Caco-2 (cell line): ENCODE data around the gene PIP5KL1. TPM values are rescaled to one million over a fixed set of nuclear protein-coding genes. Genes with fewer than 3 reads are reported as not detected.
A peak's percentile ranks its signal among the peaks of the same experiment; 100 is the strongest.

Experiments
- BruUV-seq: library from RNA; stranded (reverse); fragments of 400-500 nt; replicated peaks from 2 replicates; lab custom pipeline; 2021; lab: Mats Ljungman, UMichigan
- CTCF ChIA-PET: fragments of 300-600 bp; sonication (Branson Sonifier 250); formaldehyde crosslinking; loops from one replicate; lab custom pipeline; 2022; ENCODE audit warnings: antibody characterized with exemption; lab: Charles Lee
- POLR2A ChIA-PET: fragments of 300-600 bp; sonication (Branson Sonifier 250); formaldehyde crosslinking; loops from one replicate; lab custom pipeline; 2022; ENCODE audit warnings: antibody characterized with exemption; lab: Charles Lee
- DNase-seq, 2 experiments: peaks; one replicate each; pipeline versions ENCODE4 v3.0.0 to v3.0.0-alpha.2; 2020 to 2022
- H3K27me3 ChIP-seq: replicated peaks from 2 replicates; pipeline ENCODE4 v1.6.0; 2011; ENCODE audit warnings: low read length; ENCODE audit not compliant: control insufficient read depth, insufficient read depth
- H3K36me3 ChIP-seq: 2 replicates; pipeline ENCODE4 v1.5.1; 2011; ENCODE audit warnings: low read length; ENCODE audit not compliant: control insufficient read depth, insufficient read depth
- H3K4me1 ChIP-seq: fragments of 250-450 bp; sonication (Bioruptor Pico); 2 replicates; pipeline ENCODE4 v1.5.1; 2020; ENCODE audit warnings: mild to moderate bottlenecking
- H3K4me3 ChIP-seq: 2 replicates; pipeline ENCODE4 v1.5.1; 2011; ENCODE audit warnings: low read depth, mild to moderate bottlenecking, control low read depth, low read length
- H3K9me3 ChIP-seq: fragments of 250-450 bp; sonication (Bioruptor Pico); 2 replicates; pipeline ENCODE4 v1.5.1; 2020; ENCODE audit warnings: mild to moderate bottlenecking, moderate library complexity
- H3K27ac Mint-ChIP-seq: one replicate; pipeline ENCODE4 v1.8.0; 2022; ENCODE audit warnings: mixed read lengths; ENCODE audit not compliant: unreplicated experiment
- H3K27me3 Mint-ChIP-seq: one replicate; pipeline ENCODE4 v1.8.0; 2022; ENCODE audit warnings: mixed read lengths; ENCODE audit not compliant: insufficient read depth, unreplicated experiment
- H3K36me3 Mint-ChIP-seq: one replicate; pipeline ENCODE4 v1.8.0; 2022; ENCODE audit warnings: mild to moderate bottlenecking, mixed read lengths; ENCODE audit not compliant: insufficient read depth, unreplicated experiment
- H3K4me1 Mint-ChIP-seq: one replicate; pipeline ENCODE4 v1.8.0; 2022; ENCODE audit warnings: low read depth, mixed read lengths; ENCODE audit not compliant: unreplicated experiment
- H3K4me3 Mint-ChIP-seq: one replicate; pipeline ENCODE4 v1.8.0; 2022; ENCODE audit warnings: mild to moderate bottlenecking, moderate library complexity, mixed read lengths; ENCODE audit not compliant: unreplicated experiment
- H3K9me3 Mint-ChIP-seq: one replicate; pipeline ENCODE4 v1.8.0; 2022; ENCODE audit warnings: mixed read lengths; ENCODE audit not compliant: unreplicated experiment
- CTCF ChIP-seq, 2 experiments: fragments of 200-600 bp in 1 of 2; IDR thresholded peaks; 1 replicate in 1 of 2; 2 replicates in 1 of 2; pipeline versions ENCODE4 v1.5.1 to v1.8.0; 2011 to 2022; ENCODE audit warnings: antibody characterized with exemption in 1 of 2, control low read depth in 1 of 2, inconsistent platforms in 1 of 2, low read depth in 1 of 2, low read length in 1 of 2, mild to moderate bottlenecking in 1 of 2, moderate library complexity in 1 of 2; ENCODE audit not compliant: insufficient read depth in 1 of 2, severe bottlenecking in 1 of 2, unreplicated experiment in 1 of 2
- intact Hi-C: fragments of 100-400 bp; cut with micrococcal nuclease; formaldehyde crosslinking; loops from one replicate; pipeline ENCODE4 v1.10.0; 2022; ENCODE audit not compliant: unreplicated experiment
- total RNA-seq: library from RNA; stranded (reverse); gene quantifications from 2 replicates; pipeline ENCODE4 v1.2.3, GENCODE V29; 2022

Gene PIP5KL1
- total RNA-seq, 1 experiment from 2014 or later: 2.3 TPM

GRCh38 chr9:127967151-127967809 is 36.7 kb upstream of the PIP5KL1 start:
- Histone ChIP-seq H3K4me1 (peaks cover 37% of the 10 kb centered on the region), H3K9me3 (no peaks in the 10 kb centered on the region), H3K27me3 (no peaks in the 10 kb centered on the region), H3K4me3 (no peak overlapping the region), H3K36me3 (no peaks in the 10 kb centered on the region)
- intact Hi-C loops: no loop called here
- no peak for TF ChIP-seq CTCF (IDR thresholded peaks at IDR 0.05; ENCODE audit: insufficient read depth in 1 of 2, low read depth in 1 of 2, low read length in 1 of 2, severe bottlenecking in 1 of 2, unreplicated experiment in 1 of 2)
- peaks cover 24% of the 10 kb centered on the region for H3K36me3 Mint-ChIP-seq
- H3K9me3 Mint-ChIP-seq: no peaks in the 10 kb centered on the region
- H3K4me1 Mint-ChIP-seq: peaks cover 17% of the 10 kb centered on the region
- no peak overlapping the region for H3K4me3 Mint-ChIP-seq
- POLR2A ChIA-PET: no interaction called here
- H3K27ac Mint-ChIP-seq: no peak overlapping the region
- DNase-seq: no peak
- no TSS peak for BruUV-seq
- no peaks in the 10 kb centered on the region for H3K27me3 Mint-ChIP-seq
- CTCF ChIA-PET: interaction anchor here (0.6 to 0.7 kb wide), 2 partner anchors 12 to 22 kb away, joined by 3 to 4 read pairs; no protein-coding TSS in a partner anchor

DNA sequence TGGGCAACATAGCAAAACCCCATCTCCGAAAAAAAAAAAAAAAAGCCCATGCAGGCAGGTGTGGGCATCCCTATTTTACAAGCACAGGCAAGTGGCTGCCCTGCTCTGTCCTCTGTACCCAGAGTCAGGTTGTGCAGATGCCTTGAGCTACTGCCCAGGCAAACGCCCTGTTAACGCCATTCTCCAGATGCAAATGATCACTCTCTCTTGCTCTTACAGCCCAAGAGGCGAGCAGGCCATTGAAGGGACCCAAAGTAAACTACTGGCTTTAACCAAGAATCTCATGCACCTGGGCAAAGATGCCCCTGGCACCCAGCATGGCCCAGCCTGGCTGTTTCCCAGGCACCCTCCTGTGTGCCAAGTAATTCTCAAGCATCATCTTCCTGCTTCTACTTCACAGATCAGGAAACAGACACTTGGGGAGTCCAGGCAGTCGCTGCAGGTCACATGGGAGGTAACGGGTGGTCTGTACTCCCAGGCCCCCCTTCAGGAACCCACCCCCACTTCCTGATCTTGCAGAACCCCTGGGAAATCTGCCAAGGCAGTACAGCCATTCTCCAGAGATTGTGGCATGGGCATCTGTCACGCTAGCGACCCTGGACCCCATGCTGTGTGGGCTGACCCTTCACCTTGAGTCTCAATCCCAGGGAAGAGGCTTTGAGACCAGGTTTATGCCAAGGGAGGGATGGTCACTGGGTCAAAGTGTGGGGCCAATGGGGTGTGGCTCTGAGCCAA is 36.0 kb upstream of the PIP5KL1 start:
- DNase-seq: no peak
- TF ChIP-seq CTCF (IDR thresholded peaks at IDR 0.05; ENCODE audit: insufficient read depth in 1 of 2, low read depth in 1 of 2, low read length in 1 of 2, severe bottlenecking in 1 of 2, unreplicated experiment in 1 of 2): no peak
- H3K36me3 Mint-ChIP-seq: peaks cover 29% of the 10 kb centered on the region
- Histone ChIP-seq H3K4me3 (no peak overlapping the region), H3K9me3 (no peaks in the 10 kb centered on the region), H3K36me3 (no peaks in the 10 kb centered on the region), H3K4me1 (peaks cover 30% of the 10 kb centered on the region), H3K27me3 (no peaks in the 10 kb centered on the region)
- H3K9me3 Mint-ChIP-seq: no peaks in the 10 kb centered on the region
- ChIA-PET POLR2A (no interaction called here), CTCF (interaction anchor here (0.8 kb wide), 1 partner anchor 12 kb away, joined by 3 read pairs; no protein-coding TSS in a partner anchor)
- H3K27ac Mint-ChIP-seq: peak overlapping the region; percentile 98
- no TSS peak for BruUV-seq
- H3K4me3 Mint-ChIP-seq: no peak overlapping the region
- intact Hi-C loops: no loop called here
- H3K4me1 Mint-ChIP-seq: peaks cover 10% of the 10 kb centered on the region
- no peaks in the 10 kb centered on the region for H3K27me3 Mint-ChIP-seq

DNA sequence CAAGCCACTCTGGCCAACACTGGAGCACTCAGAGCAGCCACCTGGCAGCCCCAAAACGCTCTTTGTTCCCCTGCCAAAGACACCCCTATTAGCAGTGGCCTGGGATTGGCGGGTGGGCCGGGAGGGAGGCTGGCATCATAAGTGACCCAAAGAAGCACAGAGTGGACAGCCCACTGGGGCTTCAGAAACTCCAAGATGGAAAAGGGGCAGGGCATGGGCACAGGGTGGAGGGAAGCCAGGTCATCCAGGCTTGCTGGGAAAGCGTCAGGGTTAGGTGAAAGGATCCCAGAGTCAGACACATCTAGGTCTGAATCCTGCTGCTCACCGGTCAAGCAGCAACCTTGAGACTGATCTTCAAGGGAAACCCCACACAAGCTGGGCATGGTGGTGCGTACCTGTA is 35.4 kb upstream of the PIP5KL1 start:
- peak overlapping the region; percentile 98 for H3K27ac Mint-ChIP-seq
- no peak for DNase-seq
- no TSS peak for BruUV-seq

More for the DNA sequence above, 35.4 kb upstream of the PIP5KL1 start:
- intact Hi-C loops: loop anchor here (1.0 kb wide), 1 partner anchor 12 kb away; no protein-coding TSS in a partner anchor
- H3K4me3 Mint-ChIP-seq: no peak overlapping the region
- H3K36me3 Mint-ChIP-seq: peaks cover 33% of the 10 kb centered on the region
- POLR2A ChIA-PET: no interaction called here
- Histone ChIP-seq H3K4me3 (no peak overlapping the region), H3K36me3 (no peaks in the 10 kb centered on the region), H3K4me1 (peaks cover 30% of the 10 kb centered on the region), H3K27me3 (no peaks in the 10 kb centered on the region), H3K9me3 (no peaks in the 10 kb centered on the region)
- no peaks in the 10 kb centered on the region for H3K9me3 Mint-ChIP-seq
- H3K27me3 Mint-ChIP-seq: no peaks in the 10 kb centered on the region
- peaks cover 12% of the 10 kb centered on the region for H3K4me1 Mint-ChIP-seq
- no peak for TF ChIP-seq CTCF (IDR thresholded peaks at IDR 0.05; ENCODE audit: insufficient read depth in 1 of 2, low read depth in 1 of 2, low read length in 1 of 2, severe bottlenecking in 1 of 2, unreplicated experiment in 1 of 2)
- CTCF ChIA-PET: interaction anchor here (0.8 kb wide), 1 partner anchor 12 kb away, joined by 3 read pairs; no protein-coding TSS in a partner anchor
